ENCODE results near the gene DHDDS.
A peak's percentile ranks its signal among the peaks of the same experiment; 100 is the strongest.
"Not testable (repeated sequence)": the region's sequence is repeated elsewhere in the genome, so short reads cannot be mapped to it uniquely, and the experiment has no call there.

Gene DHDDS

DNA sequence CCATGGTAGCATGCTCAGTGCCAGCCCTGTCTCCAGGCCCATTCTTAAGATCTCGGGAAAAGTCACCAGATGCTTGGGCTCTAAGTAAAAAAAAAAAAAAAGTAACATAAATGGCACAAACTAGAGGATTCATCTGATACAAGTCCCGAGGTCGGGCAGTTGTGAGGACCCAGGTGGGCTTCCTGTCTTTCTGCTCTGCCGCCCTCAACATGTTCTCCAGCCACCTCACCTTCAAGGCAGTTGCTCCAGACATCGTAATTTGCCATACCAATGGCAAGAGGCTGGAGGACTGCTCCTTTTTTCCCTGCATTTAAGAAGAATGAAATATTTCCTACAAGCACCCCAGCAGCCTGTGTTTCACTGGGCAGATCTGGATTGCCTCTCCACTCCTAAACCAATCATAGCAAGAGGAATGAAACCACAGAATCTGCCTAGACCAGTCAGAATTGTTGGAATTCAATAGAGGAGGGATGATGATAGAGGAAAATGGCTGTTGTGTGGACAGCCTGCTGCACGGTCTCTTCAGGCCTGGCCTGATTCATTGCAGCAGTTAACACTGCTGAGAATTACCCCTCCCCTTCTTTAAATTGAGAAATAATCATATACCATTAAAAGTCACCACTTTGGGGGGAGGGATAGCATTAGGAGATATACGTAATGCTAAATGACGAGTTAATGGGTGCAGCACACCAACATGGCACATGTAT lies 45.5 kb downstream of the DHDDS start:
- DNase-seq: no peak

DNA sequence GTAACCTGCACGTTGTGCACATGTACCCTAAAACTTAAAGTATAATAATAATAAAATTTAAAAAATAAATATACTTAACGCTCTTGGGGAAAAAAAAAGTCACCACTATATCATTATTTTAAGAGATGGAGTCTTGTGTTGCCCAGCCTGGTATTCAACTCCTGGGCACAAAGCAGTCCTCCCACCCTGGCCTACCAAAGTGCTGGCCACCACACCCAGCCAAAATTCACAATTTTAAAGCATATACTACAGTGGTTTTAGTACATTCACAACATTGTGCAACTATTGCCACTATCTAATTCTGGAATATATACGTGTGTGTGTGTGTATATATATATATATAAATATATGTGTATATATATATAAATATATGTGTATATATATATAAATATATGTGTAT lies 46.0 kb downstream of the DHDDS start:
- no peak for DNase-seq

DNA sequence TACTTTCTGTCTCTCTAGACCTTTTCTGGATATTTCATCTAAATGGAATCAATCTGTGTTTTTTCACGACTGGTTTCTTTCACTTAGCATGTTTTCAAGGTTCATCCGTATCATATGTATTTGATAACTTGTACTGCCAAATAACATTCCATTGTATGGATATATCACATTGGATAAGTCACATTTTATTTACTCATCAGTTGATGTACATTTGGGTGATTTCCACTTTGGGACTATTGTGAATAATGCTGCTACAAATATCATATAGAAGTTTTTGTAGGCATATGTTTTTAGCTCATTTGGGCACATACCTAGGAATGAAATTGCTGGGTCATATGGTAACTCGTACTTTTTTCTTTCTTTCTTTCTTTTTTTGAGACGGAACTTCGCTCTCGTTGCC lies 46.9 kb downstream of the DHDDS start:
- DNase-seq: no peak

DNA sequence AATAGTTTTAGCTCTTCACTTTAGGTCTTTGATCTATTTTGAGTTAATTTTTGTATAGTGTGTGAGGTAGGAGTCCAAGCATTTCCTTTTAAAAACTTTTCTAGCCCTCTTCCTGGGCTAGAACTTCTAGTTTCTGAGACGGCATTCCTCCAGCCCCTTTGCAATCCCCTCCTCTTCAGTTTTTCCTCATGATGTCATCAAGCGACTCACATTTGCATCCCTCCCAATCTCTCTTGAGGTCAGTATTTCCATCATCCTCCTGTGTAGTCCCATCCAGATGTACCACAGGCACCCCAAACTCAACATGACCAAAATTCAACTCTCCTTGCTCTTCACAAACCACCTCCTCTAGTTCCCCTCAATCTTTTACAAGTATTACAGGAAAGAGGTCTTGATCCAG lies 50.8 kb downstream of the DHDDS start:
- no peak for DNase-seq

DNA sequence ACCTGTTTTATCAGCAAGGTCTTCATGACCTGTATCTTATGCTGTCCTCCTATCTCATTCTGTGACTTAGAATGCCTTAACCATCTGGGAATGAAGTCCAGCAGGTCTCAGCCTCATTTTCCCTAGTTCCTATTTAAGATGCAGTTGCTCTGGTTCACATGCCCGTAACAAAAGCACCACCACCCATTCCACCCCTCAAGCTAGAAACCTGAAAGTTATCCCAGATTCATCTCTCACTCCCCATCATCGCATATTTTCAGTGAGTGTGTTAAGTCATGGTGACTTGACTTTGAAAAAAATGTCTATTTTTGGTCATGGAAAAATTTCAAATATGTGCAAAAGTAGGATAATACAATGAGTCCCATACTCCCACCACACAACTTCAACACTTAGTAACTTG lies 51.9 kb downstream of the DHDDS start:
- no peak for DNase-seq

DNA sequence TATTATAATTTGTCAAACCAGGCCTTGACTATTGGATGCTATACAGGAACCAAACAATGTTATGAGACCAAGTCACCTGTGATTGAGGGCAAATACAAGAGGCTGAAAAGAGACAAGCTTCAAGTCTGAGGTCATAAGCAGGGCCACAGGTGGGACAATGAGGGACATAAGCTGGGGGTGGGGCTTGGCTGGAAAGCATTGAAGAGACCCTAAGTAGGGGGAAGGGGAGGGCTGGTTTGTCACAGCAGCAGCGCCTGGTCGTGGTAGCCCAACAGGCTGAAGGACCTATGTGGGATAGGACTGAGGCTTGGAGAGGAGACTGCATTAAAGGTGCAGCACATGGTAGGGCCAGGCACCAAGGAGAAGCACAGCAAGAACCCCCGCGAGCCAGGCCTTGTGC lies 58.0 kb downstream of the DHDDS start:
- DNase-seq: no peak

DNA sequence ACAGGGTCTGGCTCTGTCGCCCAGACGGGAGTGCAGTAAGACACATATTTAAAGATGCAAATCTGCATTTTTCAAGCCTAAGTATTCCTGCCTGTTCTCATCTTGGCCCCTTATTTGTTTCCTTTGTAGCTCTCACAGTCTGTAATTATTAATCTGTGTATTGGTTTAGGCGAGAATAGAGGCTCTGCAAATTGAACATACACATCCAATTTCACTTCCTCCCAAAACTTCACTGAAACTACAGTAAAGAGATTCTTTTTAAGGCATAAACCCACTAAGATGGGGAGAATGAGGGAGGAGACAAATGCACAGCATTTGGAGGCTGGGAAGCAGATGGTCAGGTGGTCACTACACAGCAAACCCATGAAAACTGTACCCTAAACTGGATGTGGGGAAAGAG lies 61.1 kb downstream of the DHDDS start:
- DNase-seq: no peak

DNA sequence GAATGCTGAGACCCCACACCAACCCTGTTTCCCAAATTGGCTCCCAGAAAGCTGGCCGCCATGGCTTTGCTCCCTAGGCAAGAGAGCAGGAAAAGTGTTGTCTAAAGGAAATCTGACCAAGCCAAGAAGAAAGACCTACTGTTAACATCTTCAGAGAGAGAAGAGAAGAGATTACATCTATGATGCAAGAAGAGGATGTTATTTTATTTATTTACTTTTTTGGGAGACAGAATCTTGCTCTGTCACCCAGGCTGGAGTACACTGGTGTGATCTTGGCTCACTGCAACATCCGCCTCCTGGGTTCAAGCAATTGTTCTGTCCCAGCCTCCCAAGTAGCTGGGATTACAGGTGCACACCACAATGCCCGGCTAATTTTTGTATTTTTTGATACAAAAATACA lies 61.8 kb downstream of the DHDDS start:
- no peak for DNase-seq

DNA sequence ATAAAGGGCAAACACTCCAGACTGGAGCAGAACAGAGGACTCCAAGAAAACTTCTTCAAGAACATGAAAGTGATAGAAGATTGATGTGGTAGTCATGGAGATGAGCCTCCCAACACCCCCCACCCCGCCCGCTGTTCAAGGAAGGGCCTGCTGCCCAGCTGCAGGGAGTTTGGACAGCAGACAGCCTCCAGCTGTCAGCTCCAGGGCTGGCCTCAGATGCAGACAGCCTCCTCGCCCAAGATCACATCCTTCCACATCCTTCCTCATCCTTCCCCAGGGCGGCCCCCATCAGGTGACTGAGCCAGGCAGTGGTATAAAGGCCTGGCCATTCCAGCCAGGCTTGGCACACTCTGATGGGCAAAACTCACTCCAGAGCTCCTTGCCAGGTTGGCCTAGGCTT lies 64.7 kb downstream of the DHDDS start:
- DNase-seq: no peak

DNA sequence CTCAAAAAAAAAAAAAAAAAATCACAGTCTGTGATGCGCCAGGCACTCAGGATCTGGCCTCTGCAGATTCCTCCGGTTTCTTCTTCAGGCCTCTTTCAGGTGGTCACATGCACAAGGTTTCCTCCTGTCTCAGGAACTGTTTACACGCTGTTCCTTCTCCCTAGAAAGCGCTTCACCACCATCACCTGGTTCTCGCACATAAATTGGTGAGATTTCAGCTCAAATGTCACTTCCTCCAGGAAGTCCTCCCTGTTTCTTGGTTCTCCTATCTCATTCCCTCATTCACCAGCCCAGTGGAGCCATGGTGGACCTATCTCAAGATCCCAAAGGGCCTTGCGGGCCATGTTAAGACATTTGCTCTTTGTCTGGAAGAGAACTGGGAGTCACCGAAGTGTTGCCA lies 66.8 kb downstream of the DHDDS start:
- no peak for DNase-seq

DNA sequence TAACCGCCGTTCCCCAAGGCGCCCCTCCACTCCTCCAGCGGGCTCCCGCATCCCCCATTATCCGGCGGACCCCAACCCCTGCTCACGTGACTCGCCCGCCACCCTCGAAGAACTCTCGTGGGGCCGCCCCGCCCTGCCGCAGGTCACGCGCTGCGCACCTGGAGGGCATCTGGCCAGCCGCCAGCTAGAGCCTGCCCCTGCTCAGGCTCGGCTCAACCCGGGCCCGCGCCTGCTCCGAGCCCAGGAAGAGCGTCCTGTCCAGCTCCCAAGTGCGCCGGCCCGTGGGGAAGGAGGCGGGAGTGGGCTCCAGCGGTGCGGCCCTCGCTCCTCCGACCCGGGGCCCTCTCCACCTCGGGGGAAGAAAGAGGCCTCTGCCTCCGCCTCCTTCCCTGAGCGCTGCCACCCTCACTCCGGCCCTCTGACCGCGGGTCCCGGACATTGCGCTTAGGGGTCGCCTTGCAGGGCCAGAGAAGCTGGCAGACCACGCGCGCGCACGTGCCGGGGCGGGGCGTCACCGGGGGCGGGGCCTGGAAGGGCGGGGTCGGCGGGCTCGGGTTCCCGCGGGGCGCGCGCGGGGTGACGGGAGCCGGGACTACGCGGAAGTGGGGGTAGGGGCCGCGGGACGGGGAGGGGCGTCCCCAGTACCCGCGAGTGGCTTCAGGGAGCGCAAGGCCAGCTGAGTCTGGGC lies 68.5 kb downstream of the DHDDS start:
- DNase-seq: peak; percentile 94

DNA sequence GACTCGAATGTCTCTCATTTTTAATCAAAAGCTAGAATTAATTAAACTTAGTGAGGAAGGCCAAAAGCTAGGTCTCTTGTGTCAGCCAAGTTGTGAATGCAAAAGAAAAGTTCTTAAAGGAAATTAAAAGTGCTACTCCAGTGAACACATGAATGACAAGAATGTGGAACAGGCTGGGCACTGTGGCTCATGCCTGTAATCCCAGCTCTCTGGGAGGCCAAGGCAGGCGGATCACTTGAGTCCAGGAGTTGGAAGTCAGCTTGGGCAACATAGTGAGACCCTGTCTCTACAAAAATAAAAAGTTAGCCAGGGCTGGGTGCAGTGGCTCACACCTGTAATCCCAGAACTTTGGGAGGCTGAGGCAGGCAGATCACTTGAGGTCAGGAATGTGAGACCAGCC lies 78.6 kb downstream of the DHDDS start:
- not testable (repeated sequence) for DNase-seq

DNA sequence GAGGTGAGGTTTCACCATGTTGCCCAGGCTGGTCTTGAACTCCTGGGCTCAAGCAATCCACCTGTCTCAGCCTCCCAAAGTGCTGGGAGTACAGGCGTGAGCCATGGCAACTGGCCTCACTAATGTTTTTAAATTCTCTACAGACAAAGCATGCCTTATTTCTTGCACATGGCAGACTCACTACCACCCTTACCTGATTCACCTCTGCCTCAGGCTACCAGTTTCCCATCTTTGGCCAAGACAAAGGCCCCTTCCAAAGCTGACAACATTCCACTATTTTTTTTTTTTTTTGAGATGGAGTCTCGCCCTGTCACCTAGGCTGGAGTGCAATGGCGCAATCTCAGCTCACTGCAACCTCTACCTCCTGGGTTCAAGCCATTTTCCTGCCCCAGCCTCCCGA lies 83.7 kb downstream of the DHDDS start:
- DNase-seq: not testable (repeated sequence)

DNA sequence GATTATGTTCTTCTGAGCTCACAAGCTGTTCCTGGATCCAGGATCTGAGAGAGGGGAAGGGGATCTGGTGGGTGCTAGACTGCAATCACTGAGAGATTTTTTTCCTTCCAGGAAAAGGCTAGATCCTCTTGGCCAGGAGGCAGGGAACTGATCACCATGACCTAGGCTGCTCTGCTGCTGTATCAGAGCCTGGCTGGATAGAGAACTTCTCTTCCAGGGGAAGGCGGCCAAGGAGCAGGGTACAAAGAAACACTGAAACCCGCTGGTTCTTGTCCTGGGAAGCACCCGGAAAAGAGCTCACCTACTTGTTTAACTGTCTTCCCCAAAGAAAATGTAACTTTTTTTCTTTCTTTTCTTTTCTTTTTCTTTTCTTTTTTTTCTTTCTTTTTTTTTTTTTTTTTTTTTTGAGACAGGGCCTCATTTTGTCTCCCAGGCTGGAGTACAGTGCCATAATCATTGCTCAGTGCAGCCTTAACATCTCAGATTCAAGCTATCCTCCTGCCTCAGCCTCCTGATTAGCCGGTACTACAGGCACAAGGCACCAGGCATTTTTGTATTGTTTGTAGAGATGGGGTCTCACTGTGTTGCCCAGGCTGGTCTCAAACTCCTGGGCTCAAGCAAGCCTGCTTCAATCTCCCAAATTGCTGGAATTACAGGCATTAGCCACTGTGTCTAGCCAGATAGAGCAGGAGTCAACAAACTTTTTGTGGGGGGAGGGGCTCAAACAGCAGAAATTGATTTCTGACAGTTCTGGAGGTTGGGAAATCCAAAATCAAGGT lies 85.1 kb downstream of the DHDDS start:
- DNase-seq: no peak

DNA sequence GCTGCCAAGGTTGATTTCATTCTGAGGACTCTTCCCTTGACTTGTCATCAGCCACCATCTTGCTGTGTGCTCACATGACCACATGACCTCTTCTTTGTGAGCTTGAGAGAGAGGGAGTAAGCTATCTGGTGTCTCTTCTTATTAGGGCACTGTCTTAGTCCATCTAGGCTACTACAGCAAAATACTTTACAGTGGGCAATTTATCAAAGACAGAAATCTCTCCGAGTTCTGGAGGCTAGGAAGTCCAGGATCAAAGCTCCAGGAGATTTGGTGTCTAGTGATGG lies 85.6 kb downstream of the DHDDS start:
- no peak for DNase-seq

DNA sequence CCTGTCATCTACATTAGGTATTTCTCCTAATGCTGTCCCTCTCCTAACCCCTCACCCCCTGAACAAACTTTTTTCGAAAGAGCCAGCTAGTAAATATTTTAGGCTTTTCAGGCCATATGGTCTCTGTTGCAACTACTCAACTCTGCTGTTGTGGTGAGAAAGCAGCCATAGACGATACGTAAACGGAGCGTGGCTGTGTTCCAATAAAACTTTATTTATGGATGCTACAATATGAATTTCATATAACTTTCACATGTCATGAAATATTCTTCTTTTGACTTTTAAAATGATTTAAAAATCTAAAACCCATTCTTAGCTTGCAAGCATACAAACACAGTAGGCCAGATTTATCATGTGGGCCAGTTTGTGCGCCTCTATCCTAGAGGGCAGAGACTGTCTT lies 86.2 kb downstream of the DHDDS start:
- DNase-seq: no peak

DNA sequence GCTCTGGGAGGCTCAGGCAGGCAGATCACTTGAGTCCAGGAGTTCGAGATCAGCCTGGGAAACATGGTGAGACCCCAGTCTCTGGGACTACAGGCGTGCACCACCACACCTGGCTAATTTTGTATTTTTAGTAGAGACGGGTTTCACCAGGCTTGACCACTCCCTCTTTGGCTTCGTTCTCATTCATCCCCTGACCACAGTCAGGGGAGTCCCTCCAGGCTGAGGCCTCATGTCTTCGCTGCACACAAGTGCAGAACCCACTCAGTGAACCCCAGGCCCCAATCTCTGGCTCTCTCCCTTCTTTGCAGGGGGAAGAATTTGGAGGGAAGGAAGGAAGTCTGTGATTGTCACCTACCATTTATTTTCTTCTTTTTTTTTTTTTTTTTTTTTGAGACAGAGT lies 88.2 kb downstream of the DHDDS start:
- no peak for DNase-seq
